Progenitor cell of endocrine pancreas (in vitro differentiated cells): Measurements from ENCODE around the gene SLC16A2. TPM values are rescaled to one million over a fixed set of nuclear protein-coding genes. Genes with fewer than 3 reads are reported as not detected.
A peak's percentile ranks its signal among the peaks of the same experiment; 100 is the strongest.

Experiments used
- DNase-seq: peaks from one replicate; pipeline ENCODE4 v3.0.0; 2021; ENCODE audit warnings: low spot score; ENCODE audit not compliant: unreplicated experiment
- H3K27ac Mint-ChIP-seq: 2 replicates; pipeline ENCODE4 v1.8.0; 2021; ENCODE audit warnings: mild to moderate bottlenecking, moderate library complexity, mixed read lengths
- H3K27me3 Mint-ChIP-seq: 2 replicates; pipeline ENCODE4 v1.8.0; 2021; ENCODE audit warnings: mixed read lengths
- H3K36me3 Mint-ChIP-seq: 2 replicates; pipeline ENCODE4 v1.8.0; 2022; ENCODE audit warnings: mixed read lengths; ENCODE audit not compliant: insufficient read depth
- H3K4me1 Mint-ChIP-seq: 2 replicates; pipeline ENCODE4 v1.8.0; 2021; ENCODE audit warnings: low read depth, mixed read lengths
- H3K4me3 Mint-ChIP-seq: 2 replicates; pipeline ENCODE4 v1.8.0; 2021; ENCODE audit warnings: low read depth, mild to moderate bottlenecking, moderate library complexity, mixed read lengths
- H3K9me3 Mint-ChIP-seq: 2 replicates; pipeline ENCODE4 v1.8.0; 2021; ENCODE audit warnings: low read depth, mixed read lengths
- CTCF ChIP-seq: fragments of 200-600 bp; sonication (generic); IDR thresholded peaks from one replicate; pipeline ENCODE4 v1.5.0; 2021; ENCODE audit warnings: antibody characterized with exemption, mild to moderate bottlenecking; ENCODE audit not compliant: unreplicated experiment
- total RNA-seq: library from RNA; stranded (reverse); gene quantifications from 2 replicates; pipeline ENCODE4 v1.2.1, GENCODE V29; 2021

The SLC16A2 gene
- total RNA-seq, 1 donor from 2014 or later = 9.0 TPM

DNA sequence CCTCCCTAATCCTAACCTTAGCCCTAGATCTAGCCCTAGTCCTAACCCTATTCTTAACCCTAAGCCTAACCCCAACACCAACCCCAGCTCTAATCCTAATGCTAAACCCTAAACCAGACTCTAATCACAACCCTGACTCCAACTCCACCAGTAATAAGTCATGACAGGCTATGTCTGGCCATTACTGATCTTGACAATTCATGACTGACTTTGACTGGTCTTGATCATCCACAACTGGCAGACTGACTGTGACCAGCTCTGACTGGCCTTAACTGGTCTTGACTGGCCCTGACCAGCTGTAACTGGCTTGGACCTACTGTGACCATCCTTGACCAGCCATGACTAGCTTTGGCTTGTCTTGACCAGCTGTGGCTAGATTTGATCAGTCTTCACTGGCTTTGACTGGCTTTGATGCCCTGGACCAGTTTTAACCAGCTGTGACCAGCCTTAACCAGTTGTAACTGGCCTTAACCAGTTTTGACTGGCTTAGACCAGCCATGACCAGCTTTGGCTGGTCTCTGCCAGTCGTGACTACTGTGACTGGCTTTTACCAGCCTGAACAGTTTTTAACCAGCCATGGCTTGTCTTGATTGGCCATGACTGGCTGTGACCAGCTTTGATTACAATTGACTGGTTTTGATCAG is 124.7 kb downstream of the SLC16A2 start:
- no peak overlapping the region for H3K4me3 Mint-ChIP-seq
- TF ChIP-seq CTCF = no peak
- H3K27me3 Mint-ChIP-seq = no peaks in the 10 kb centered on the region
- no peak overlapping the region for H3K27ac Mint-ChIP-seq
- no peak for DNase-seq
- H3K9me3 Mint-ChIP-seq = peaks cover 20% of the 10 kb centered on the region
- H3K36me3 Mint-ChIP-seq = no peaks in the 10 kb centered on the region
- H3K4me1 Mint-ChIP-seq = no peaks in the 10 kb centered on the region

- H3K4me3 Mint-ChIP-seq = no peak overlapping the region
- peaks cover 20% of the 10 kb centered on the region for H3K9me3 Mint-ChIP-seq
- H3K4me1 Mint-ChIP-seq = no peaks in the 10 kb centered on the region
- H3K36me3 Mint-ChIP-seq = no peaks in the 10 kb centered on the region
- no peak for DNase-seq
- no peaks in the 10 kb centered on the region for H3K27me3 Mint-ChIP-seq
- no peak for TF ChIP-seq CTCF
- H3K27ac Mint-ChIP-seq = no peak overlapping the region
These were observed 125.7 kb downstream of the SLC16A2 start for GRCh38 chrX:74546984-74547383.

GRCh38 chrX:74550295-74550802 is 129.1 kb downstream of the SLC16A2 start:
- Mint-ChIP-seq H3K36me3 (no peaks in the 10 kb centered on the region), H3K9me3 (peaks cover 16% of the 10 kb centered on the region), H3K27ac (peak overlapping the region; percentile 80), H3K4me3 (no peak overlapping the region), H3K27me3 (no peaks in the 10 kb centered on the region), H3K4me1 (no peaks in the 10 kb centered on the region)
- peak; percentile 69 for DNase-seq
- TF ChIP-seq CTCF = peak; percentile 95

- H3K36me3 Mint-ChIP-seq = no peaks in the 10 kb centered on the region
- H3K9me3 Mint-ChIP-seq = peaks cover 16% of the 10 kb centered on the region
- TF ChIP-seq CTCF = no peak
- H3K27ac Mint-ChIP-seq = no peak overlapping the region
- no peak for DNase-seq
- H3K4me1 Mint-ChIP-seq = peaks cover 3% of the 10 kb centered on the region
- H3K27me3 Mint-ChIP-seq = no peaks in the 10 kb centered on the region
- H3K4me3 Mint-ChIP-seq = no peak overlapping the region
These were observed 130.6 kb downstream of the SLC16A2 start for GRCh38 chrX:74551934-74552333.

DNA sequence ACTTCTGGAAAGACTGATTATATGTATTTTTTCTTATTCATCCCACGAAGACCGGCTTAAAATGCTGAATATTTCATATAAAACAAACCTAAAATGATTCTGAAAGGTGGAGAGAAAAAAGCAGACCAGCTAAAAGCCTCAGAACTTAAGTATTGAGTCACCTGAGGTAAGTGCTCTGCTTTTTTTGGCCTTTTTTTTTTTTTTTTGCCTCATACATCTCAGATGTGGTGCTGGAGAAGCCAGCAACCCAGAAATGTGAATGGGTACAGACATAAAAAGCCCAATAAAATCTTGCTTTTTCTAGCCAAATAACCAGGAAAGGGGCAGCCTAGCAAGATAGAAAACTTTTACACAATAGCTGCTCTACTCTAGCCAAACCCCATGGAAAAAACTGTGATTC is 136.1 kb downstream of the SLC16A2 start:
- no peak overlapping the region for H3K27ac Mint-ChIP-seq
- DNase-seq = no peak

More for the DNA sequence above, 136.1 kb downstream of the SLC16A2 start:
- Mint-ChIP-seq H3K4me3 (no peak overlapping the region), H3K36me3 (no peaks in the 10 kb centered on the region), H3K9me3 (peaks cover 22% of the 10 kb centered on the region), H3K4me1 (peaks cover 3% of the 10 kb centered on the region), H3K27me3 (no peaks in the 10 kb centered on the region)
- TF ChIP-seq CTCF = no peak
